NB4 (cell line): Measurements from ENCODE around the gene ZFHX3.

ENCODE experiments used
- MYC ChIP-seq: IDR thresholded peaks from 2 replicates; pipeline ENCODE4 v1.6.1; 2011; ENCODE audit warnings: low read depth, low read length
- POLR2A ChIP-seq: IDR thresholded peaks from 2 replicates; pipeline ENCODE4 v1.6.1; 2011; ENCODE audit warnings: mild to moderate bottlenecking; ENCODE audit not compliant: insufficient read length; ENCODE audit errors: extremely low read depth
- TF ChIP-seq, protein P1 (sequence below): IDR thresholded peaks from one replicate; pipeline ENCODE4 v1.5.1; 2012; ENCODE audit warnings: low read depth, low read length
- TF ChIP-seq, protein P2 (sequence below): IDR thresholded peaks from 2 replicates; pipeline ENCODE4 v1.6.1; 2011; ENCODE audit warnings: low read depth, low read length

GRCh38 chr16:72808754-72809153, 239.2 kb downstream of the ZFHX3 start:
- TF ChIP-seq, protein P1, sequence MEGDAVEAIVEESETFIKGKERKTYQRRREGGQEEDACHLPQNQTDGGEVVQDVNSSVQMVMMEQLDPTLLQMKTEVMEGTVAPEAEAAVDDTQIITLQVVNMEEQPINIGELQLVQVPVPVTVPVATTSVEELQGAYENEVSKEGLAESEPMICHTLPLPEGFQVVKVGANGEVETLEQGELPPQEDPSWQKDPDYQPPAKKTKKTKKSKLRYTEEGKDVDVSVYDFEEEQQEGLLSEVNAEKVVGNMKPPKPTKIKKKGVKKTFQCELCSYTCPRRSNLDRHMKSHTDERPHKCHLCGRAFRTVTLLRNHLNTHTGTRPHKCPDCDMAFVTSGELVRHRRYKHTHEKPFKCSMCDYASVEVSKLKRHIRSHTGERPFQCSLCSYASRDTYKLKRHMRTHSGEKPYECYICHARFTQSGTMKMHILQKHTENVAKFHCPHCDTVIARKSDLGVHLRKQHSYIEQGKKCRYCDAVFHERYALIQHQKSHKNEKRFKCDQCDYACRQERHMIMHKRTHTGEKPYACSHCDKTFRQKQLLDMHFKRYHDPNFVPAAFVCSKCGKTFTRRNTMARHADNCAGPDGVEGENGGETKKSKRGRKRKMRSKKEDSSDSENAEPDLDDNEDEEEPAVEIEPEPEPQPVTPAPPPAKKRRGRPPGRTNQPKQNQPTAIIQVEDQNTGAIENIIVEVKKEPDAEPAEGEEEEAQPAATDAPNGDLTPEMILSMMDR: no peak
- TF ChIP-seq MYC: no peak
- TF ChIP-seq POLR2A: no peak
- TF ChIP-seq, protein P2, sequence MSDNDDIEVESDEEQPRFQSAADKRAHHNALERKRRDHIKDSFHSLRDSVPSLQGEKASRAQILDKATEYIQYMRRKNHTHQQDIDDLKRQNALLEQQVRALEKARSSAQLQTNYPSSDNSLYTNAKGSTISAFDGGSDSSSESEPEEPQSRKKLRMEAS: no peak
